Ammon's horn (tissue), 1 donor: ENCODE data around the gene NEK1.
"Not testable (repeated sequence)": the region's sequence is repeated elsewhere in the genome, so short reads cannot be mapped to it uniquely, and the experiment has no call there.

Source experiments
- DNase-seq: peaks from one replicate; pipeline ENCODE4 v3.0.0-alpha.2; 2016; ENCODE audit warnings: low spot score

NEK1 gene

DNA sequence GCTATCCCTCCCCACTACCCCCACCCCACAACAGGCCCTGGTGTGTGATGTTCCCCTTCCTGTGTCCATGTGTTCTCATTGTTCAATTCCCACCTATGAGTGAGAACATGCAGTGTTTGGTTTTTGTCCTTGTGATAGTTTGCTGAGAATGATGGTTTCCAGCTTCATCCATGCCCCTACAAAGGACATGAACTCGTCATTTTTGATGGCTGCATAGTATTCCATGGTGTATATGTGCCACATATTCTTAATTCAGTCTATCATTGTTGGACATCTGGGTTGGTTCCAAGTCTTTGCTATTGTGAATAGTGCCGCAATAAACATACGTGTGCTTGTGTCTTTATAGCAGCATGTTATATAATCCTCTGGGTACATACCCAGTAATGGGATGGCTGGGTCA is 118.1 kb downstream of the NEK1 start:
- DNase-seq = not testable (repeated sequence)

DNA sequence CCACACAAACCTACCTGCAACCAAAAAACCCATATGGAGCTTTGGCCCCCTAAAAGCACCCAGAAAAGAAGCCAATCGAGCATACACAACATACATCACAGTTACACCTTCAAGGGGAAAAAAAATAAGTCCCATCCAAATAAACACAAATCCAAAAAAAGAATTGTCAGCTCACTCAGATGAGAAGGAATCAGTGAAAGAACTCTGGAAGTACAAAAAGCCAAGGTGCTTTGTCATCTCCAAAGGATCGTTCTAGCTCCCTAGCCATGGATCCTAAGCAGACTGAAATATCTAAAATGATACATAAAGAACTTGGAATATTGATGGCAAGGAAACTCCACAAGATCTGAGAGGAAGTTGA is 119.2 kb downstream of the NEK1 start:
- no peak for DNase-seq

DNA sequence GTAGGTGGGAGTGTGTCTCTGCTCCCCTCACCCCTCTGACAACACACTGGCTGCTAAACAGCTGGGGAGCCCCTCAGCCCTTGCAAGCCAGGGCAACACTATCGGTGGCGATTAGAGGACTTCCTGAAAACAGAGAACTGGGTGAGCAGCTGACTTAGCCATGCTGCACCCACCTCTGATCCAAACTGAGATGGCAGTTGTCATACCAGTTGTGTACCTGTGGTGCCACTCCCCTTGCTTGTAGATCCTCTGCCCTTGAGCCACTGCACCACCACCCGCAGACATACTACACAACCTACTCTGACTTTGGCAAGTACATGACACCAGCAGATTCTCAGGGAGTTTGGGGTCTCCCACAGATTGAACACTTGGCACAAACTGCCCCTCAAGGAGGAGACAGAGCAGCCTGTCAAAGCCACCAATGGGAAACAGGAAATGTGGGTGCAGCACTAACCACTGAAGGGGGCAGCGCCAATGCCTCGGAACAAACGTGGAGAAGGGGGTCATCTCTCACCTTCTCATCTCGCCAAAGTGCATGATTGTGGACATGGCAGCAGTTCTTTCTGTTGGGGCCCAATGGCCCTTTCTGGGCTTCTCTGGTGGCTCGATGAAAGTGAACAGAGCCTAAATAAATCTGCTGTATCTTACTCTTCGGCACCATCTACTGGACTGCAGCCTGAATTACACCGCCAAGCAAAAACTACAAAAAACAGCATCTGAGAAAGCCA is 119.8 kb downstream of the NEK1 start:
- no peak for DNase-seq

DNA sequence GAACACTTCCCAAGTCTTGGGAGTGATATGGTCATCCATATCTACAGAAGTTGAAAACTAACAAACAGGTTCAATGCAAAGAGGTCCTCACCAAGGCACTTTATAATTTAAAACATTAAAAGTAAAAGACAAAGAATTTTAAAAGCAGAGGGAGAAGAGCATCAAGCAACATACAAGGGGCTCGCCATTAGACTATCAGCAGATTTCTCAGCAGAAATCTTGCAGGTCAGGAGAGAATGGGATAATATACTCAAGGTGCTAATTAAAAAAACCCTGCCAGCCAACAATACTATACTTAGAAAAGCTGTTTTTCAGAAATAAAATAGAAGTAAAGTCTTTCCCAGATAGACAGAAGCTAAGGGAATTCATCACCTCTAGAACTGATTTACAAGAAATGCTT is 121.2 kb downstream of the NEK1 start:
- no peak for DNase-seq

DNA sequence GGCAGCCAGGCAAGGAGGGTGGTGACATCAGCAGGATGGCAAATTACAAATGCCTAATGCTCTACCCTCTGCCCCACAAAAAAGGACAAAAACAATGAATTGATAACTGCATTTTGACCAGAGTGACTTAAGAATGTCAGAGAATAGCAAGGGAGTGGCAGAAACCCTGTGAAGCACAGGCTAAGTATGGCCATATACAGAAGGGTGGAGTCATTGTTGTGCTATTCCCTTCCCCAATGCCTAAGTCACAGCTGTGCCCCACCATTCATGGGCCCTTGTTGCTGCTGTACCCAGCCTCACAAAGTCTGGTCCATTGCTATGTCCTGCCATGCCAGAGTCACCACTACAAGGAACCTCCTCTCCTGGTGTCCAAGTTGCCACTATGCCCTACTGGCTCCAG is 123.1 kb downstream of the NEK1 start:
- DNase-seq = no peak

DNA sequence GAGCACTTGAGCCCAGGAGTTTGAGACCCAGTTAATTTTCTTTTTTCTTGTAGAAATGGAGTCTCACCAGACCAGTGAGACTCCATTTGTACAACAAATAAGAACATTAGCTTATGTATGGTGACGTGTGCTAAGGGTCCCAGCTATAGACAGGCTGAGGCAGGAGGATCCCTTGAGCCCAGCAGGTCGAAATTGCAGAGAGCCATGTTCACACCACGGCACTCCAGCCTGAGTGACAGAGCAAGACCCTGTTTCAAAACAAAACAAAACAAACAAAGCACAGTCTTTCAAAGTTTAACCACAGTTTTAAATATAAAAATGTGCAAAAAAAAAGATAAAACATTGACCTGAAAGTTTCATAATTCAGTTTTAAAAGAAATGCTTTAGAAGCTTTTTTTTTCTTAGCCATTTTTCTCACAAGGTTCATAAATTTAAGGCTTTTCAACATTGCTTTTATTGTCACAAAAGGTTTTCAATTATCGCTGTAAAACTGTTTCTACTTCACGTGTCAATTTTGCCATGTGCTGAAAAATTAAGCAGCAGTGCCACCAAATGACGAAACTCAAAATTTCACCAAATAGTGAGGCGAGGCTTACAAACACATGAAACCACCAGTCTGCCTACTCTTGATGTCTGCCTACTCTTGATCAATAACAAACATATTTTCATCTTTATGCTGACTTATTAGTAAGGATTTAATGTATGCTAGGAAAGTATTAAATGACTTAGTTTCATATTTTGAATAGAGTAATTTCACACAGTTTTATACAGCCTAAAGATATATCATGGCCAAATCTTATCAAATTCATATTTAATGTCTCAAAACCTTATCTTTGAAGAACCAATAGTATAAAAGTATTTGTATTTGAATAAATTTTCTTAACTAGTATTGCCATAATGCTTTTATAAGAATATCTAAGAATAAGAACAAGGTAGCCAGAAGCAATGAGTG is 126.3 kb downstream of the NEK1 start:
- DNase-seq = peak; percentile 77

DNA sequence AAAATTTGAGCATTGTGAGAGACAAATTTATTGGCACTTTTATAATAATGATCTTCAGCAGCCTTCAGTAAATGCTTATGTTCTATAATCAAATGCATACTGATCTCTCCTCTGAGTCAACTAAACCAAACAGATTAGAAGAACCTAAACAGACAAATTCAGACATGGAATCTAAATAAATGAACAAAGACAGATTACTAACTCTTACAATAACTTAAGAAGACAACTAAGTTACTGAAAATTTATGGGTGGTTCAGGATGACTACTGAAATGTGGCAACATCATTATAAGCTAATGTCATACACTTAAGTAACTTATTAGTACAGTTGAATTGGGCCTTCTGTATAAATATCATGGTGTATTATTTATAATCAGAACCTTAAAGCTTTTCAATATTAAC is 127.3 kb downstream of the NEK1 start:
- DNase-seq = no peak

DNA sequence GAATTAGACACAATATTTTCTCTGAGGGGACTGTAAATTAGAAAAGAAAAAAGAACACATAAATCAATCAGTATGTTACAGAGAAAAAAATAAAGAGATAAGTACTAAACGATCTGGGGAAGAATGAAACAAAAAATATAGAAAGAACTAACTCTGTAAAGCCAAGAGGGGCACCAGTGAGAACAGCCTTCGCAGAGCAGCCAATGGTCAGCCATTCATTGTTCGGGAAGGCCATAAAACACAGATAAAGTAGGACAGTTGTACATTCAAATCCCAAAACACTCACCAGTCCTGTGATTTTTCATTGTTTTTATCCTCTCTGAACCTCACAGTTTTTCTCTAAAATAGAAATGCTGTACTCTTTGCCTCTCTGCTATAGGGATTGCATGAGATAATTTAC is 127.9 kb downstream of the NEK1 start:
- peak; percentile 23 for DNase-seq

DNA sequence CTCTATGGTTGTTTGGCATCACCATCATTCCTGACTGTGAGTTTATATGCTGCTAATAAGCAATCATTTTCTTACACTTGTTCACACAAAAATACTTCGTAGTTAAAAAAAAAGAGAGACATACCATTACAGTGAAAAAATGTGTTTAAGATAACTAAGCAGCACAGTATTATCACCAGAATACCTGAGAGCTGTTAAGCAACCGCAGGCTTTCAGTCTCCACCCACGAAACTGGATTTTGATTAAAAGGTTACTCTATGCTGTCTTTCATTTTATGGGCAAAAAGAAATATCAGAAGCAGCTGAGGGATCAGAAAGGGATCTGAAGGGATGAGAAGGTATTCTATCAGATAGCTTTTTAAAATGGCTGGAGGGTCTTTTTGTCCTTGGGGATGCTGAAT is 148.3 kb downstream of the NEK1 start:
- DNase-seq = no peak

DNA sequence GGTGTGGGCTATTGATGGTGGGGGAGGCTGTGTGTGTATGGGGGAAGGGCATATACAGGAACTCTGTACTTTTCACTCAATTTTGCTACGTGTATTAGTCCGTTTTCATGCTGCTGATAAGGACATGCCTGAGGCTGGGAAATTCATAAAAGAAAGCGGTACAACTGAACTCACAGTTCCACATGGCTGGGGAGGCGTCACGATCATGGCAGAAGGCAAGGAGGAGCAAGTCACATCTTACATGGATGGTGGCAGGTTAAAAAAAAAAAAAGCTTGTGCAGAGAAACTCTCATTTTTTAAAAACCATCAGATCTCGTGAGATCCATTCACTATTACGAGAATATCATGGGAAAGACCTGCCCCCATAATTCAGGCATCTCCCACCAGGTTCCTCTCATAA is 152.3 kb downstream of the NEK1 start:
- DNase-seq = no peak

DNA sequence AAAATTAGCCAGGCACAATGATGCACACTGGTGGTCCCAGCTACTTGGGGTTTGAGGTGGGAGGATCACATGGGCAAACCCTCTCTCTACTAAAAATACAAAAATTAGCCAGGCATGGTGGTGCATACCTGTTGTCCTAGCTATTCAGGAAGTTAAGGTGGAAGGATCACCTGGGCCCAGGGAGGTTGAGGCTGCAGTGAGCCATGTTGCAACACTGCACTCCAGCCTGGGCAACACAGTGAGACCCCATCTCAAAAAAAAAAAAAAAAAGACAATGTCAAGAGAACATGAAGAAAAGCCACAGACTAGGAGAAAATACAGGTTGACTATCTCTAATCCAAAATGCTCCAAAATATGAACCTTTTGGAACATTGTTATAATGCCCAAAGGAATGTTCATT is 153.8 kb downstream of the NEK1 start:
- DNase-seq = no peak

DNA sequence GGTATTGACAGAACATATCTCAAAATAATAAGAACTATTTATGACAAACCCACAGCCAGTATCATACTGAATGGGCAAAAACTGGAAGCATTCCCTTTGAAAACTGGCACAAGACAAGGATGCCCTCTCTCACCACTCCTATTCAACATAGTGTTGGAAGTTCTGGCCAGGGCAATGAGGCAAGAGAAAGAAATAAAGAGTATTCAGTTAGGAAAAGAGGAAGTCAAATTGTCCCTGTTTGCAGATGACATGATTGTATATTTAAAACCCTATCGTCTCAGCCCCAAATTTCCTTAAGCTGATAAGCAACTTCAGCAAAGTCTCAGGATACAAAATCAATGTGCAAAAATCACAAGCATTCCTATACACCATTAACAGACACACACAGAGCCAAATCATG is 159.7 kb downstream of the NEK1 start:
- DNase-seq = not testable (repeated sequence)

DNA sequence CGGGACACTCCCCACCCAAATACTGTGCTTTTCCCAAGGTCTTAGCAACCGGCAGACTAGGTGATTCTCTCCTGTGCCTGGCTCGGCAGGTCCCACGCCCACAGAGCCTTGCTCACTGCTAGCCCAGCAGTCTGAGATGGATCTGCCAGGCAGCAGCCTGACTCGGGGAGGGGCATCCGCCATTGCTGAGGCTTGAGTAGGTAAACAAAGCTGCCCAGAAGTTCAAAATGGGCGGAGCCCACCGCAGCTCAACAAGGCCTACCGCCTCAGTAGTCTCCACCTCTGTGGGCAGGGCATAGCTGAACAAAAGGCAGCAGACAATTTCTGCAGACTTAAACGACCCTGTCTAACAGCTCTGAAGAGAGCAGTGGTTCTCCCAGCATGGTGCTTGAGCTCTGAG is 163.4 kb downstream of the NEK1 start:
- DNase-seq = not testable (repeated sequence)

DNA sequence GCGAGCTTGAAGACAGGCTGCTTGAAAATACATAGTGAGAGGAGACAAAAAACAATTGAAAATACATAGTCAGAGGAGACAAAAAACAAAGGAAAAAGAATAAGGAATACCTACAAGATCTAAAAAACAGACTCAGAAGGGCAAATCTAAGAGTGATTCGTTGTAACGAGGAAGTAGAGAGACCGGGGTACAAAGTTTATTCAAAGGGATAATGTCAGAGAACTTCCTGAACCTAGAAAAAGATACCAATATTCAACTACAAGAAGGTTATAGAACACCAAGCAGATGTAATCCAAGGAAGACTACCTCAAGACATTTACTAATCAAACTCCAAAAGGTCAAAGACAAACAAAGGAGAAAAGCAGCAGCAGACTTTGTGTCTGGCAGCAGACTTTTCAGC is 165.6 kb downstream of the NEK1 start:
- no peak for DNase-seq

DNA sequence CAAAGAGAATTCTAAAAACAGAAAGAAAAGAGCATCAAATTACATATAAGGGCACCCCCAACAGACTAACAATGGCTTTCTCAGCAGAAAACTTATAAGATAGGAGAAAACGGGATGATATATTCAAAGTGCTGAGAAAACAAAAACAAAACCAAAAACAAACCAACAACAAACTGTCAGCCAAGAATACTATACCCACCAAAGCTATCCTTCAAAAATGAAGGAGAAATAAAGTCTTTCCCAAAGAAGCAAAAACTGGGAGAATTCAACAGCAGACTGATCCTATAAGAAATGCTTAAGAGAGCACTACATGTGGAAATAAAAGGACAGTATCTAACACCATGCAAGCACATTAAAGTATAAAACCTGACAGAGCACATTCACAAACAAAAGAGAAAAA is 168.6 kb downstream of the NEK1 start:
- DNase-seq = no peak

DNA sequence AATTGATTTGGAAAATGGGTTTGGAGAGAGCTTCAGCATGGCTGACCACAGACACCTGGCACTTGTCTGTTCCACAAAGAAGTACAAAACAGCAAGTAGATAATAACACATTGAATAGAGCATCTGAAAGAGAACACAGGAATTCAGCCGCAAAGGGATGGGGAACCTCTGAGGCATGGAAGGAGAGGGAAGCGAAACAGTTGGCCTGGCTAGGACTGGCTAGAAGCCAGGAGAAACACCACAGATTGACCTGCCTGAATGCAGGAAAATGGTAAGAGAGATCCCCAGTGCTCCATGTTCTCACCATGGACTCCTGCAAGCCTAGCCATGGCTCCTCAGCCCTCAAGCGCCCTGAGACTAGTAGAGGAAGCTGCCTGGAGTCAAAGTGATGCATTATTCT is 171.9 kb downstream of the NEK1 start:
- peak; percentile 45 for DNase-seq

DNA sequence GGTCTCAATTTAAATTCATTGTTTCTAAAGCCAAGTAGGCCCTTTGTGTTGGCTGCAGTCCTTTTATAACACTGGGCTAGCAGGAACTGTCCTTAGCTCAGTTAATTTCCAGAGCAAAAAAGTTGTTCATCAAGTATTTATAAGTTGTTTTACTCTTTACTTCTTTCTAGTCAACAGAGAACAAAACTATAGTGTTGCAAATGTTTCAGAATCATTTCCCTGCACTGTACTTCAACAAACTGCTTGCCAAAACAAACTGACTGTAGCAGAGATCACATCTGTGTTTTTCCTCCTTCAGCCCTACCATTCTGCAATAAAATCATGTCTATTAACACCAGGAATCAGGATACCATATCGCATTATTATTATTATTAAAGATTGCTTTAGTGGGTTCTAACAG is 173.1 kb downstream of the NEK1 start:
- DNase-seq = peak; percentile 43

DNA sequence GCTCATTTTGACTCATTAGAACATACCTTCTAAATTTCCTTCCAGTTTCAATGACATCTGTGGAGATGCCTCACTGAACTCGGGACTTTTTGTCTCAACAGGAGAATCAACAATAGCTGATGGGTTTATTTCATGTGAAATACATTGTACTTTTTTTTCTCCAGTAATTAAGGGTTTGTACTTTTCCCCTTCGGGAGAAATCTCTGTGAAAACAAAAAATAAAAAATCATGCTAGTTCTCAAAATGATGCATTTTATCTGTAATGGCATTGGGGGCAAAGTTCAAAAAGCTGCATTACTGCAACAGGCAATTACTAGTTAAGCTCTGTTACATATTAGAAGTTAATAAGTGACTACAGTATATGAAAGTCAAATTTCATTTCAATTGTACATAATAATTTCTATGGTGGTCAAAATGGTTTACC is 174.3 kb downstream of the NEK1 start:
- DNase-seq = no peak

DNA sequence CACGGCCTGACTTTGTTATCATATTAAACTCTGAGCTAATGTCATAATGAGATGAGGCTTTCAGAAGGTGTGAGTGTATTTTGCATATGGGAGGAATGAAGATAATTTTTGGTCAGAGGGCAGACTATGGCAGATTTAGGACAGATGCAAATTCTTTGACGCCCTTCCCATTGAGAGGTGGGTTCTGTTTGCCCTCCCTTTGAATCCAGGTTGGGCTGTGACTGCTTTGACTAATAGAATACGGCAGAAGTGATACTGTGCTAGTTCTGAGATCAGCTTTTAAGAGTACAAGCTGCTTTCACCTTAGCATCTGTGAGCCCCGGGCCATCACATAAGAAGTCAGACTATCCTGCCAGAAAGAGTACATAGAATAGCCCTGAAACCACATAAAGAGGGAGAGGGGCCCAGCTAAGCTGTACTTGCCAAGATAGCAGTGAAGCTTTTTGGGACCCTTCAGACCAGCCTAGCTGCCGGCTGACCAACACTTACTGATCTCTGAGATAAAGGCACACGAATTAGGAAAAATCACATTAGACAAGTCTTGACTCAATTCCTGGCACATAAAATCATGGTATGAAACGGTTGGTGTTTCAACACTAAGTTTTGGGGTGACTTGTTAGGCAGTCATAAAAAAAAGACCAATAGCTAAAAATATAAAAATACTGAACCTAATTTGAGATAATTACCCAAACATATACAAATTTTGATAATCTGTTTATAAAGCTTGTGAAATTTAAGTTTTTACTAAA is 174.9 kb downstream of the NEK1 start:
- no peak for DNase-seq

DNA sequence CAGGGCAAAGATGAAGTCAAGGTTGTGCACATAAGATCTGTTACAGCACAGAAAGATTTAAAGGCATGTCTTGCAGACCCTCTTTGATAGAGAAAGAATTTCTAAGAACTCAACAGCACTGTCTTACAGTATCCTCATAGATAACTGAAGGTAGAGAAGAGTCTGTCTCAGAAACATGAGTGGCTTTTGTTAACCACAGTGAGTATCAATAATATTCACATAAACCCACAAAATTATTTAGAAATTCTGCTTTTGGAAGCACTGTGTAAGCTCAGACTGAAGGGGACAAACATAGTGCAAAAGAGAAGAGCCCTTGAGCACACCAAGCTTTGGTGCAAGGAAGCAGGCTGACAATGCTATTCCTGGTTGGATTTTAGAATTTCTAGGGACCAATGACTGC is 175.6 kb downstream of the NEK1 start:
- no peak for DNase-seq

DNA sequence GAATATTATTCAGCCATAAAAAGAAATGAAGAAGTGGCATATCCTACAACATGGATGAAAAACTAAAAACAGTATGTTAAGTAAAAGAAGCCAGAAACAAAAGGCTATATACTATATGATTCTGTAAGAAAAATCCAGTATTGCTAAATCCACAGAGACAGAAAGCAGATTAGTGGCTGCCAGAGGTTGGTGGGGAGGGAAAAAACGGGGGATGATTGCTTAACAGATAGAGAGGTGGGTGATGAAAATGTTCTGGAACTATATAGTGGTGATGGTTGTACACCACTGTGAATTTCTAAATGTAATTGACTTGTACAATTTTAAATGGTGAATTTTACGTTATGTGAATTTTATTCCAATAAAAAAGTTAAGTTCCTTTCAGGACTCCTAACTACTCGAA is 184.0 kb downstream of the NEK1 start:
- no peak for DNase-seq

DNA sequence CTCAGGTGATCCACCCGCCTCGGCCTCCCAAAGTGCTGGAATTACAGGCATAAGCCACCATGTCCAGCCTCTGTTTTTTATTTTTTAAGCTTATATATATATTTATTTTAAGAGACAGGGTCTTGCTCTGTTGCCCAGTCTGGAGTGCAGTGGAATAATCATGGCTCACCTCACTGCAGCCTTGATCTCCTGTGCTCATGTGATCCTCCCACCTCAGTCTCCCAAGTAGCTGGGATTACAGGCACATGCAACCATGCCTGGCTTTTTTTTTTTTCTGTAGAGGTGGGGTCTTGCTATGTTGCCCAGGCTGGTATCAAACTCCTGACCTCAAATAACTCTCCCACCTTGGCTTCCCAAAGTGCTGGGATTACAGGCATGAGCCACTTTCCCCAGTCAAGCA is 184.7 kb downstream of the NEK1 start:
- not testable (repeated sequence) for DNase-seq

DNA sequence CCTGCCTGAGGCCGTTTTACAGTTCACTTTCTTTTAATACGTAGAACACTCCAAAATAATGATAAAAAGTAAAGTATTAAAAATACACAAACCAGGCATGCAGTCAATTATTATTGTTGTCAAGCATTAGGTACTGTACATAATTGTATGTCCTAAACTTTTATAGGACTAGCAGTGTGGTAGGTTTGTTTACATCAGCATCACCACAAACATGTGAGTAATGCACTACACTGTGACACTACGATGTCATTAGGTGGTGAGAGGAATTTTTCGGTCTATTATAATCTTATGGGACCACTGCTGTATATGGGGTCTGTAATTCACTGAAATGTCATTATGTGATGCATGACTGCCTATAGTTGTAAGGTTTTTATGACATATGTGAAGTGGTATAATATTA is 192.1 kb downstream of the NEK1 start:
- DNase-seq = no peak
